ENCODE results near the gene PSG11. TPM values are rescaled to one million over a fixed set of nuclear protein-coding genes. Genes with fewer than 3 reads are reported as not detected.
"Not testable (repeated sequence)": the region's sequence is repeated elsewhere in the genome, so short reads cannot be mapped to it uniquely, and the experiment has no call there.

Gene PSG11
- total RNA-seq = not detected

- WGBS = 72% methylated on average over 6 of the region's 6 CpGs
- H3K27ac ChIP-seq; H3K4me1 ChIP-seq (replicated peaks); H3K4me3 ChIP-seq; H3K36me3 ChIP-seq; DNase-seq (ENCODE audit: low spot score); H3K9me3 ChIP-seq; intact Hi-C loops (cut with DNase I); H3K27me3 ChIP-seq (replicated peaks; ENCODE audit: insufficient read depth): not testable (repeated sequence)
Measured at GRCh38 chr19:43026369-43026768, at the start of gene PSG11. Gene PSG11 (minus strand): TSS chr19:43026469. CDS start chr19:43026372, 97 bp downstream.

- H3K4me1 ChIP-seq (replicated peaks); H3K9me3 ChIP-seq; H3K36me3 ChIP-seq; H3K27me3 ChIP-seq (replicated peaks; ENCODE audit: insufficient read depth); H3K27ac ChIP-seq; H3K4me3 ChIP-seq; DNase-seq (ENCODE audit: low spot score); intact Hi-C loops (cut with DNase I): not testable (repeated sequence)
- WGBS = 80% methylated on average over 3 of the region's 3 CpGs
Measured at GRCh38 chr19:43062418-43062817, 36.1 kb upstream of the PSG11 start.

- 73% methylated on average over 3 of the region's 3 CpGs for WGBS
Measured at GRCh38 chr19:43061326-43061725, 35.1 kb upstream of the PSG11 start.

GRCh38 chr19:43060254-43060653 is 34.0 kb upstream of the PSG11 start:
- H3K4me1 ChIP-seq (replicated peaks); DNase-seq (ENCODE audit: low spot score); H3K27me3 ChIP-seq (replicated peaks; ENCODE audit: insufficient read depth); intact Hi-C loops (cut with DNase I); H3K9me3 ChIP-seq; H3K36me3 ChIP-seq; H3K27ac ChIP-seq; H3K4me3 ChIP-seq: not testable (repeated sequence)
- WGBS = 78% methylated on average over 3 of the region's 3 CpGs

More at GRCh38 chr19:43061326-43061725, 35.1 kb upstream of the PSG11 start:
- intact Hi-C loops (cut with DNase I); H3K4me1 ChIP-seq (replicated peaks); DNase-seq (ENCODE audit: low spot score); H3K27me3 ChIP-seq (replicated peaks; ENCODE audit: insufficient read depth); H3K36me3 ChIP-seq; H3K9me3 ChIP-seq; H3K27ac ChIP-seq; H3K4me3 ChIP-seq: not testable (repeated sequence)

GRCh38 chr19:43059482-43059881 is 33.2 kb upstream of the PSG11 start:
- DNase-seq (ENCODE audit: low spot score); H3K36me3 ChIP-seq; H3K27ac ChIP-seq; H3K4me1 ChIP-seq (replicated peaks); H3K27me3 ChIP-seq (replicated peaks; ENCODE audit: insufficient read depth); intact Hi-C loops (cut with DNase I); H3K9me3 ChIP-seq; H3K4me3 ChIP-seq: not testable (repeated sequence)
- WGBS = 13% methylated on average over 2 of the region's 2 CpGs

GRCh38 chr19:43058440-43058839 is 32.2 kb upstream of the PSG11 start:
- H3K36me3 ChIP-seq; H3K9me3 ChIP-seq; intact Hi-C loops (cut with DNase I); H3K27me3 ChIP-seq (replicated peaks; ENCODE audit: insufficient read depth); H3K4me1 ChIP-seq (replicated peaks); H3K4me3 ChIP-seq; H3K27ac ChIP-seq; DNase-seq (ENCODE audit: low spot score): not testable (repeated sequence)
- 27% methylated on average over 2 of the region's 2 CpGs for WGBS

GRCh38 chr19:43047966-43048365 is 21.7 kb upstream of the PSG11 start:
- H3K27ac ChIP-seq; intact Hi-C loops (cut with DNase I); DNase-seq (ENCODE audit: low spot score); H3K27me3 ChIP-seq (replicated peaks; ENCODE audit: insufficient read depth); H3K9me3 ChIP-seq; H3K4me3 ChIP-seq; H3K4me1 ChIP-seq (replicated peaks); H3K36me3 ChIP-seq: not testable (repeated sequence)
- 83% methylated on average over 3 of the region's 3 CpGs for WGBS

GRCh38 chr19:43046578-43046977 is 20.3 kb upstream of the PSG11 start:
- WGBS = 81% methylated on average over 2 of the region's 2 CpGs

GRCh38 chr19:43043492-43044180 is 17.4 kb upstream of the PSG11 start:
- H3K27me3 ChIP-seq (replicated peaks; ENCODE audit: insufficient read depth); H3K4me1 ChIP-seq (replicated peaks); H3K27ac ChIP-seq; H3K4me3 ChIP-seq; DNase-seq (ENCODE audit: low spot score); H3K9me3 ChIP-seq; intact Hi-C loops (cut with DNase I); H3K36me3 ChIP-seq: not testable (repeated sequence)
- WGBS = 80% methylated on average over 1 of the region's 1 CpG

More at GRCh38 chr19:43046578-43046977, 20.3 kb upstream of the PSG11 start:
- H3K36me3 ChIP-seq; H3K9me3 ChIP-seq; H3K27ac ChIP-seq; intact Hi-C loops (cut with DNase I); H3K4me1 ChIP-seq (replicated peaks); H3K4me3 ChIP-seq; H3K27me3 ChIP-seq (replicated peaks; ENCODE audit: insufficient read depth); DNase-seq (ENCODE audit: low spot score): not testable (repeated sequence)

GRCh38 chr19:43031645-43032044 is 5.4 kb upstream of the PSG11 start:
- H3K4me3 ChIP-seq; H3K27me3 ChIP-seq (replicated peaks; ENCODE audit: insufficient read depth); H3K36me3 ChIP-seq; H3K9me3 ChIP-seq; H3K27ac ChIP-seq; intact Hi-C loops (cut with DNase I); H3K4me1 ChIP-seq (replicated peaks); DNase-seq (ENCODE audit: low spot score): not testable (repeated sequence)
- 38% methylated on average over 2 of the region's 2 CpGs for WGBS
